Amygdala (tissue), 56 donors: ENCODE measurements around the gene SYCP3.
A peak's percentile ranks its signal among the peaks of the same experiment; 100 is the strongest.
"Not testable (repeated sequence)": the region's sequence is repeated elsewhere in the genome, so short reads cannot be mapped to it uniquely, and the experiment has no call there.

ENCODE experiments used
- DNase-seq, 56 donors: peaks; one replicate each; lab custom pipeline; 2025; lab: John Stamatoyannopoulos, UW

SYCP3 gene

DNA sequence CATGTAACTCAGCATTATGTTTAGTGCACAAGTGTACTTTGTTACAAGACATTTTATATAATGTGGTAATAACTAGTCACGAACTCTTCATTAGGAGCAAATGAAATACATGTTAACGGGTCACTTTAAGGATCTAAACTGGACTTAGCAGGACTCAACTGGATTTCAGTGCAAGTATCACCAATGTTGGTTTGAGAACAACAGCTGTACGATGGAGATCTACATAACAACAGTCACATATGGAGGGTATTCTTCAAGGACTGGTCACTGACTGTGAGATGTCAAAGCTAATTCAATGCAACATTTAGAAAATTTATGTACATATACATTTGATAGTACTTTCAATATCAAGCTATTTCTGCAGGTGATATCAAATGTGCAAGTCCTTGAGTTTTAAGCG is 22.5 kb upstream of the SYCP3 start:
- DNase-seq, result no peak

DNA sequence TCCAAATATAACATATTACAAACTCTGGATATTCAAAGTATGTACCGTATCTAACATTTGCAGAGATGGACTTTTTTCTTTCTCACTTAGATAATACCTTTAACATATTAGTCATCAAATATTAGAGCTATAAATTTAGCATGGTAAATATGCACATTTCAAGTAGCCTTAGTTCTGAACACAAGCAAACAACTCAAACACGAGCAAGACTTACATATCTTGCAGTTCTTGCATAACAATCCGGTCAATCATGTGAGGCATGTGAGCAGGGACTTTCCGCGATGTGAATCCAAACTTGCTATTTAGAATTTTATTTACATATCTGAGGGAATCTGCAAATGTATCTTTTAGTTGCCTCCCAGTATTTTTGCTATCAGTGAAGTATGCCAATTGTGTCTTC is 22.1 kb upstream of the SYCP3 start:
- no peak for DNase-seq

DNA sequence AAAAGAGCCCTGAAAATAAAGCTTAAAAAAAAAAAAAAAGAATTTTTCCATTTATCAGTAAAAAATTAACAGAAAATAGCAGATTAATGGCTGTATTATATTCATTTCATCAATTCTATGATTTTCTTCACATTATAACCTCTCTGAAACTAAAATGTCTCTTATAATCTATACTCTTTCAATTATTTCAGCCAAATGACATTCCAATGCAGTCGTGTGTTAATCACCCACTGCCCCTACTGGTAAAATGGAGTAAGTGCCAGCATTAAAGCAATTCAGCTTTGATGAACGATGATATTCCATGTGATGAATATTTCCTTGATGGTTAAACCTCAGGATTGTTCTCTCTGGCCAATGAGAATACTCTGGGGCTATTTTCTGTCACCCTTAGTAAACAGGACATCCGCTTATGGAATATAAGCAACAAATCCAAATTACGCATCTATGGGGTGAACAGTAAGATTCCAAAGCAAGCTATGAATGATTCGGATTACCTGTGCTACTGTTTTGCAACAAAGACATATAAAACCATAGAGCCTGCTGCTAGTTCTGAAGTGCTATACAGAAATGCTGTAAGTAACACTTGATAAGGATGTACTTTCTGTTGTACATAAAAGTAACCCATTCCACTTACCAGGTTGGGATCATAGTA is 20.3 kb upstream of the SYCP3 start:
- no peak for DNase-seq

DNA sequence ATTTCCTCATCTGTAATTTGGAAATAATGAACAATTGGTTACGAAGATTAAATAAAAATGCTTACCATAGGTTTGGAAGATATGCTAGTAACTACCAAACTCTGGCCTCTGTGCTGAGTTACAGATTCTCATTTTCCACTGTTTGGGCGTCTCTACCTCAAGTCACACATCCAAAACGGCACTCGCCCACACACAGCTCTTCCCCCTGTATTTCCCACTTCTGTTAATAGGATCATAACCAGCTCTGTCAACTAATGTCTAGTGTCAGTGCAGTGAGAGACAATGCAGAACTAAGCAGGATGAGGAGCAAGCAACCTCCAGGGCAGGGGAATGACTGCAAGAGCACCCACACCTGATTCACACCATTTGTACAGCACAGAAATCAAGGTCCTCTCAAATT is 10.9 kb upstream of the SYCP3 start:
- peak in 2 of 56 donors; percentile 7 to 15 for DNase-seq

DNA sequence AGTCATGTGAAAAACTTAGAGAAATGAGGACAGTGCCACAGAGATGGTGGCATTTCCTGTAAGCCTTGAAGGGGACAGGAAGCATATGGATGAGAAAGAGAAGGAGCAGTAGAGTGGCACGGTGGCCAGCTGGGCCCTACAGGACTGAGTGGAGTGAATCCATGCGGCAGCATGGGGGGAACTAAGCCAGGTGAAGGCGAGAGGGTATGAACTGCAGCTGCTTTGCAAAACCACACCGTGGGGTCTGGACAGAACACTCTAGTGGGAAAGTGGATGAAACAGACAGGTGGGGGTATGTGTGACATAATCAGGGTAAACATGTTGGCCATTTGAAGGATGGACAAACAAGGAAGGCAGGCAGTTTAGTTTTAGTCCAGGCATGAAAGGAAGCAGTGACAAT is 10.4 kb upstream of the SYCP3 start:
- DNase-seq, result no peak

DNA sequence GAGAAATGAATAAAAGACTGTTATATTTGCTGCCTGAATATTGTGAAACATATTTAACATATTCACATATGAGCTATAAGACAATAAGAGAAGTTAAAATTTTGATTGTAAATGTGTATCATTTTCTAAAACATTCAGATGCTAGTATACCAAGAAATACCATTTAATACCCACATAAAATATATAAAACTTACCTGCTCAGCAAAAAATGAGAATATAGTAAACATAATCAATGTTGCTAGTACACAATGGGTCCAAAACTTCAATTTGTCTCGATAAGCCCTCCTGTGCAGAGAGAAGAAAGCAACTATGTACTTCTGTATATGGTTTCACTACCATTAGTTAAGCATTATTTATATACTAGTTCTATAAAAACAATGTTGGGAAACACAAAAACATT is 9.6 kb upstream of the SYCP3 start:
- no peak for DNase-seq

DNA sequence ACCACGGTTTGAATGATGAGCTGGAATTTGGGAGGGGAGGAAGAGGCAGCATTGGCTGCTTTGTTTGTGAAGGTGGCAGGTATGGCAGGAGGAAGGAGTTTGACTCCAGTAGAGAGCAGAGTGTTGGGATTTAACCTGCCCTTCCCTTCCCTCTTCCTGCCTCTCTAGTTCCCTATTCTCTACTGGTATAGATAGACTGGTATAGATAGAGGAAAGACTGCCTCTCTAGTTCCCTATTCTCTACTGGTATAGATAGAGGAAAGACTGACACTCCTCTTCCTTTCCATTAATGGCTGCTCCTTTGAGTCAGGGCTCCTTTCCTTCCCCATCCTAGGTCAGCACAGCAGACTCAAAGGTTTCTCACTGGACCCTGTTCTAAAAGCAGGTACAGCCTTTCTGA is 8.4 kb upstream of the SYCP3 start:
- DNase-seq, result no peak

DNA sequence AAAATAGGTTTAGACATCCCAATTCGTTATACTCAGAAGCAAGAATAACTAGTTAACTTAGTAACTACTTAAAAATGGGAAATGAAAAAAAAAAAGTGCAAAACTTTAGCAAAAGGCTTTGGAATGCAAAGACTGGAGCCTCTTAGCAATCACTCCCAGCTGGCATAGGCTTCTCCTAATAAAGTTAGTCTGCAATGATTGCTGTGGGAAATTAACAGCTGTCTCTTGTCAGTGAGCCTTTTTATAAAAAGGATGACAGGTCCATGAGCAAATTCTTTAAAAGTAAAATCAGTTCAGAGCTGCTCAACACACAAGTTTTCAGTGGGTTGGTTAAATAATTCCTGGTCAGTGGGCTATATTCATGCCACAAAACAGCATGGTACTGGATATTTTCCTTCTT is 7.4 kb upstream of the SYCP3 start:
- DNase-seq, result no peak

DNA sequence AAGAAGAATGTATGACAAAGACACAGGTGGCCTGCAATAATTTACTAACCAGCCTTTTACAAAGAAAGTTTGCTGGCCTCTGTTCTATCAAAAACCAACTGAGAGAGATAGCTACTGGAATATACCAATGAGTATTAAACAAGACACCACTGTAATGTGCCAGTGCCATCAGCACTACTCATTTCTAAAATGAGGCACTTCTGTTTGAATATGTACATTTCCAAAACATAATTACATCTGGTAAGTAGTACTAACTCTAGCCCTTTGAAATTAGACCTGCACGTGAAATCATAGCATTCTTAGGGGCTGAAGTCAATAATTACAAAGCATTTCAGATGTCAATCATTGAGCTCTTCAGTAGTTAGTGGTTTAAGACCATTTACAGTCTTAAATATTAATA is 6.9 kb upstream of the SYCP3 start:
- DNase-seq, result no peak

DNA sequence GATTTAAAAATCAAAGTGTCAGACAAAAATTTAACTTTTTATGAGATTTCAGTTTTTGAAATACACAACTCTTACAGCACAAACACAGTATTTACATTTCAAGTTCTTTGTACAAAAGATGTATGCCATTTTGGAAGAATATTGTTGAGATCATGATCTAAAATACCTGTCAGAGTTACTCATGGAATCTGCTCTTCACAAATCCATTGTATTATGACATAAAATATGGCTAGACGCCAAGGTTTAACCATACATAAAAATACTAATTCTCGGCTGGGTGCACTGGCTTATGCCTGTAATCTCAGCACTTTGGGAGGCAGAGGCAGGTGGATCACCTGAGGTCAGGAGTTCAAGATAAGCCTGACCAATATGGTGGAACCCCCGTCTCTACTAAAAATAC is 6.2 kb upstream of the SYCP3 start:
- DNase-seq, result no peak

DNA sequence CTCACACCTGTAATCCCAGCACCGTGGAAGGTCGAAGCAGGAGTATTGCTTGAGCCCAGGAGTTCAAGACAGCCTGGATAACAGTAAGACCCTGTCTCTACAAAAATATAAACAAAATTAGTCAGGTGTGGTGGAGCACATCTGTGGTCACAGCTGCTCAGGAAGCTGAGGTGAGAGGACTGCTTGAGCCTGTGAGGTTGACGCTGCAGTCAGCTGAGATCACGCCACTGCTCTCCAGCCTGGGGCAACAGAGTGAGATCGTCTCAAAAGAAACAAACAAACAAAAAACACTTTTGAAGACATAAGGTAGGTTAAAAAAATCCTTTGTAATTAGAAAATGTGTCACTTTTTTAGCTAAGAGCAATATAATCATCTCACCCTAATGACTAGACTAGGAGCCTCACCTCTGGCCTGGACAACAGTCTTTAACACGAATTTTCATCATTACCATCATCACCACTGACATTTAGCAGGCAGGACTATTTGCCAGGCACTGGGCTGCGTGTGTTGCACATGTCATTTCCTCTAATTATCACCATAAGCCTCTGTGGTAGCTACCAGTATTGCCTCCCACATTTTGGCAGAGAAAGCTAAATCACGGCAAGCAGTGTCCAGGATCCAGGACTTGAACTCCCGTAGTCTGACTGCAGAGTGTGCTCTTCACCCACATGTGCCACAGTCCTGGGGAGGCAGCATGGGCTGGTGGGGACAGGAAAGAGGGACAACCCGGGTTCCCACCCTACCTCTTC is 4.6 kb upstream of the SYCP3 start:
- no peak for DNase-seq

DNA sequence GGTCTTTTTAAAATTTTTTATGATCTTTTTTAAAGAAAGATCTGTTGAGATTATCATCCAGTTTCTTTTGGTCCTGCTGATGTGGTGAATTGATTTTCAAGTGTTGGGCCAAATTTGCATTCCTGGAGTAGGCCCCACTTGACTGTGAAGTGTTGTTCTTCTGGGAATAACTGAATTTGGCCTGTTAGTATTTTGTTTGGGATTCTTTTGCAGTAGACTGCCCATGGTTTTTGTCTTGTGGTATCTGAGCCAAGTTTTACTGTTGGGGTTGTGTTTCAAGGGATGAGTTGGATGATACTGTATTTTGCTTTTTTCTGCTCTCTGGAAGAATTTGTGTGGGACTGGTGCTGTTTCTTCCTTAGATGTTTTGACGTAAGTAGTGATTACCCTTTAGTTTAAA is 4.0 kb upstream of the SYCP3 start:
- DNase-seq, result no peak

DNA sequence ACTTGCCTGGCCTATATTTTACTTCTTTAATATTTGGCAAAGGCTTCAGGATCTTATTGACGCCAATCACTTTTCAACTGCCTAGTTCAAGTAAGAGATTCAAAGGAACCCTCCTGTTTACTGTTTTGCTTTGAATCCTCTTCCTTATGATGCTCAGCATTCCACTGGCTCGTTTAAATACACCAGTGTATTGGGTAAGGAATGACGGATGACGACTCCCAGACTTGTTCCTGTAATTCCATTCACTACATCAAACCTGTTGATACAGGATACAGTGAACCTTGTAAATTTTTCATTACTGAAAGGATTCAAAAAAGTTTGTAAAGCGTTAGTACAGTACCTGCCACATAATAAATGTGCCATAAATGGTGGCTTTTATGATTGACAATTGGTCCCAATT is 1.7 kb upstream of the SYCP3 start:
- no peak for DNase-seq

DNA sequence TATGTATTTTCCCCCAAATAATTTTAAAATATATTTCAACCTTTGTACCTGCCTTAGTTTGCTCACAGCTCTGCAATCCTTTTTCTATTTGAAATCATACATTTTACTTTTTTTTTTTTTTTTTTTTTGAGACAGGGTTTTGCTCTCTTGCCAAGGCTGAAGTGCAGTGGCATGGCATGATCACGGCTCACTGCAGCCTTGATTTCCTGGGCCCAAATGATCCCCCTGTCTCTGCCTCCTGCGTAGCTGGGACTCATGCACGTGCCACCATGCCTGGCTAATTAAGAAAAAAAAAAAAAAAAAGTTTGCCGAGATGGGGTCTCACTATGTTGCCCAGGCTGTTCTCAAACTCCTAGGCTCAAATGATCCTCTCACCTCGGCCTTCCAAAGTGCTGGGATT is 1.3 kb upstream of the SYCP3 start:
- DNase-seq, result no peak

DNA sequence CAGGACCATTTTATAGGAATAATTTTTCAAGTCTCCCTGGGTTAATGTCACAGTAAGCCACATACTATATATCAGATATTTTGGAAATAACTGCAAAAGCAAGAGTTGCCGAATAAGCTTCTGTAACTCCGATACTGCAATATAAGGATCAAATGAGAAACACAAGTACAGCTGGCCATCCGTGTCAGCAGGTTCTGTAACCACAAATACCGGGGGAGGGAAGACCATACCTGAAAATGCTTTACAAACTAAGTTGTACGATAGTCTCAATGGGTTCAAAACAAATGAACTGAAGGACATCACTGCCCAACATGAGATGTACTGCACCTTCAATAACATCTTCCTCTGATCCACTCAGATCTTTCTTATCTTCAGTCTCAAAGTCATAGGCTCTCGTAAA is 1.8 kb downstream of the SYCP3 start:
- DNase-seq, result no peak

DNA sequence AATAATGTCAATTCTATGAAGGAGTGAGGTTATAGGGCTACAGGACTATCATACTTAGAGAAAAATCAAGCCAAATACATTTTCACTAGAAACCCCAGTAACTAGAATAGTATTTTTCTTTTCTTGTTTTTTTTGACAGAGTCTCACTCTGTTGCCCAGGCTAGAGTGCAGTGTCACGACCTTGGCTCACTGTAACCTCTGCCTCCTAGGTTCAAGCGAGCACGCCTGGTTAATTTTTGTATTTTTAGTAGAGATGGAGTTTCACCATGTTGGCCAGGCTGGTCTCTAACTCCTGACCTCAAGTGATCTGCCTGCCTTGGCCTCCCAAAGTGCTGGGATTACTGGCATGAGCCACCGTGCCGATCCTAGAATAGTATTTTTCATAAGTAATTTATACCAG is 4.8 kb downstream of the SYCP3 start:
- DNase-seq, result not testable (repeated sequence)

DNA sequence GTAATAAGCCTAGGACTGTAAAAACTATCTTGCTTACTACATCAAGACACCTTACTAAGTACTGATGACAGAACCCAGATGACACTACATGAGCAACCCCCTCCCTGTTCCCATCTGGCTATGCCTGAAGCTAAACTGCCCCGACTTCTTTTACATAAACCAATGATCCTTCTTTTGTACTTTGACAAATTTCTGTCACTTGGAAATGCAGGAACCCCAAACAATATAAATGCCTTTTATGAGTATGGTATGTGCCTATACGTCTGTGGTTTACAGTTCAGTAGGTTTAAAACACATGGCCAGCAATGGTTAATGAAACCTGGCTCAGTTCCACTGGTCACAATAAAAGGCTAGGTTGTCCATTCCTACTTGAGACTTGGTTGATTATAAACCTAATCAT is 6.1 kb downstream of the SYCP3 start:
- no peak for DNase-seq

DNA sequence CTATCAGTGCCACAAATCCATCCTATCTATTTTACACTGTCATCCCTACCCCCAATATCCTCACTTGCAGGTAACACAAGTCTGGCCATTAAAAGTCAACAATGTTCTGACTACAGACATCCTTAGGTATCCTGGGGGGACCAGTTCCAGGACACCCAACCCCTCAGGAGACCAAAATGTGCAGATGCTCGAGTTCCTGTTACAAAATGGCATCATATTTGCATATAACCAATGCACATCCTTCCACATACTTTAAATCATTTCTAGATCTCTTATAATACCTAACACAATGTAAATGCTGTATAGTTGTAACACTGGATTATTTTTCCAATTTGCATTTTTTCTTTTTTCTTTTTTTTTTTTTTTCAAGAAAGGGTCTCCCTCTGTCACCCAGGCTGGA is 6.9 kb downstream of the SYCP3 start:
- DNase-seq, result no peak

DNA sequence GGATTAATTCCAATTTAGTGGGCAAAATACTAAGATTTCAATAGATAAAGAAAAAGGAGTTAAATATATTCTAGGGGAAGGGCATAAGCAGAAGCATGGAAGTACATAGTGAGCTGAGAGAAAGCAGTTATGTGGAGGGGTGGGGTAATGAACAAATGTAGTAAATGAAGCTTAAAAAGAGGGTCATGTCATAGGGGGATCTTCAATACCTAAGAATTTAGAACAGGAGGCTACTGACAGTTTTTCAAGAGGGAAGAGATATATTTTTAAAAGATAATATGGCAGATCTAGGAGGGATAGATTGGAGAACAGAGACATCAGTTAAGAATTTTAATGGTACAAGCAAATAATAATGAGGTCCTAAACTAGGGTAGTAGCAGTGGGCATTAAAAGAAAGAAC is 9.4 kb downstream of the SYCP3 start:
- DNase-seq, result no peak

DNA sequence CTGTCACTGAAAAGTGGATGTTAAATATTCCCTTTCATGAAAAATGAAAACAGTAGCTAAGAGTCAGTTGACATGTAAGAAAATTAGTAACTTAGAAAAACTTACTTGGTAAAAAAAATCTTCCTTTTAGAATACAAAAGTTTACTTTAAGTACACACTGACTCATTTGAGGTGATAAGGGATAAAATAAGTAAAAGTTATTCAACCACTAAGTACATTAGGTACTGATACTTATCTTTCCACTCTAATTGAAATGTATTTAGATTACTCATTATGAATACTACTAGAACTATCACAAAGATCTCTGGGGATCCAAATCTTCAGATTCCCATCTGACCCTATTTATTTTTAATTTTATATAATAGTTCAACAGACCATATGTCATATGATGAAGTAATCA is 12.2 kb downstream of the SYCP3 start:
- no peak for DNase-seq

DNA sequence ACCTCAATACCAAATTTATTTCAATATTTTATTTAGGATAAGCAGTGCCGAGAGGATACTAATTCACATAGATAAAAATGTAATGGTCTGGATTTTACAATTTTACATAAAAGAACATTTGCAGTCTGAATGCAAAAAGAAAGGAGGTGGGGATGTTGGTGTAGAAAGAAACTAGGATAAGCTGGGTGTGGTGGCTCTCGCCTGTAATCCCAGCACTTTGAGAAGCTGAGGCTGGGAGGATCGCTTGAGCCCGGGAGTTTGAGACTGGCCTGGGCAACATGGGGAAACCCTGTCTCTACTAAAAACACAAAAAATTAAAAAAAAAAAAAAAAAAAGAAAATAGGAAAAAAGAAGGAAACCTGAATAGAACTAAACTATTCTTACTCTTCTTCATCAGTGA is 16.9 kb downstream of the SYCP3 start:
- DNase-seq, result no peak

DNA sequence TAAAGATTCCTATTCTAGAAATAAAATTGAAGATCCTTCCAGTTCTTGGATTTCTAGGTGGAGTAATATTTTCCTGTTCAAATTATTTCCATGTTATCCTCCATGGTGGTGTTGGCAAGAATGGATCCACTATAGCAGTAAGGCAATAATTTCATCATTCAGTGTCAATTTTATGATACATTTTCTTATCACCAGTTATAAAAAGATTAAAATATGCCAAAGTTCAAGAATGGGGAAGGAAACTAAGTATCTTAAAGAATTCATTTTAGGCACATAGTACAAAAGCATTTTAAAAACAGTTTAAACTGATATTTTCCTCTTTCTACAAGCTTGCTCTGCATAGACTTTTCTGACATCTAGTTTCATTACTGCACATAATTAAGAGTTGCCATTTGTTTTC is 19.1 kb downstream of the SYCP3 start:
- DNase-seq, result no peak

DNA sequence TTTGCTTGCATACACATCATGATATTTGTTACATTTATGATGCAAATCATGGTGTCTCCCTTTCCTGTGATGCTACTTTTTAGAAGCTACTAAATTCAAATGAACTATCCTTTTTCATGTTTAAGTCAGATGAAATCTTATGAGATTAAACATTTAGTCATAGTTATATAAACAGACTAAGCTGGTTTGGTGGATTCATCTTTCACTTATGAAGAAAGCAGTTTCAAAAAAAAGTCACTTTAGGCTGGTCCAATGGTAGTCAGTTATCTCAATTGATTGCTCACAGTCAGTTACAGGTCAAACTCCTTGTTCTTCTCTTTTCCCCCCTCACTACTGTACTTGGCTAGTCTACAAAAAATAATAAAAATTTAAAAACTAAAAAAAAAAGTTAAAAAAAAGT is 19.7 kb downstream of the SYCP3 start:
- DNase-seq, result no peak
